ENCODE results near the gene KRT78.

GRCh38 chr12:52820521-52820920, 28.3 kb downstream of the KRT78 start:
- no peak for TF ChIP-seq CEBPB (IDR thresholded peaks at IDR 0.05)
- no peak for TF ChIP-seq CTCF (IDR thresholded peaks at IDR 0.05)
- no peak for TF ChIP-seq REST (IDR thresholded peaks at IDR 0.05)
- TF ChIP-seq BCL3 (IDR thresholded peaks at IDR 0.05): no peak
- TF ChIP-seq FOSB (CRISPR knock-in tag; IDR thresholded peaks at IDR 0.05): no peak
- no peak for TF ChIP-seq HOXB5 (CRISPR knock-in tag; IDR thresholded peaks at IDR 0.05)
- no peak for TF ChIP-seq BHLHE40 (IDR thresholded peaks at IDR 0.05; ENCODE audit: low read depth, low read length)
- no peak for TF ChIP-seq RAD21 (conservative IDR thresholded peaks at IDR 0.05 in 1 of 2, IDR thresholded peaks at IDR 0.05 in 1 of 2)
- no peak for TF ChIP-seq MYC (IDR thresholded peaks at IDR 0.05; ENCODE audit: borderline replicate concordance, low read length)
- TF ChIP-seq HOXB13 (CRISPR knock-in tag; IDR thresholded peaks at IDR 0.05; ENCODE audit: low read depth): no peak
- TF ChIP-seq USF2 (IDR thresholded peaks at IDR 0.05): no peak
- TF ChIP-seq POLR2A (IDR thresholded peaks at IDR 0.05; ENCODE audit: low read length): no peak

All from A549 (cell line).